IPS DF 6.9 (cell line): ENCODE results near the gene USP12.

ENCODE experiments used
- DNase-seq: peaks from one replicate; pipeline ENCODE4 v3.0.0-alpha.2; 2013; ENCODE audit warnings: low read depth, low spot score
- H3K27ac ChIP-seq: one replicate; pipeline ENCODE4 v1.5.1; 2013; ENCODE audit warnings: low read length, control low read depth
- H3K27me3 ChIP-seq: 2 replicates; pipeline ENCODE4 v1.6.1; 2013; ENCODE audit warnings: mild to moderate bottlenecking, low read length; ENCODE audit not compliant: control insufficient read depth, insufficient read depth
- H3K36me3 ChIP-seq: 2 replicates; pipeline ENCODE4 v1.6.1; 2013; ENCODE audit warnings: low read length; ENCODE audit not compliant: control insufficient read depth, insufficient read depth
- H3K4me1 ChIP-seq: 2 replicates; pipeline ENCODE4 v1.6.1; 2013; ENCODE audit warnings: low read length; ENCODE audit not compliant: control insufficient read depth, insufficient read depth
- H3K4me3 ChIP-seq: 2 replicates; pipeline ENCODE4 v1.5.1; 2013; ENCODE audit warnings: mild to moderate bottlenecking, low read length
- H3K9me3 ChIP-seq: 2 replicates; pipeline ENCODE4 v1.6.1; 2013; ENCODE audit warnings: low read length, inconsistent platforms; ENCODE audit not compliant: control insufficient read depth, insufficient read depth
- WGBS: extraction: QIAGEN DNeasy Blood & Tissue Kit; methylation state at CpG from one replicate; pipeline ENCODE4 v1.1.7; 2013; ENCODE audit warnings: mixed read lengths, missing lambda C conversion rate; ENCODE audit not compliant: insufficient read length, insufficient coverage; 5-methylcytosine and 5-hydroxymethylcytosine counted together

The USP12 gene

DNA sequence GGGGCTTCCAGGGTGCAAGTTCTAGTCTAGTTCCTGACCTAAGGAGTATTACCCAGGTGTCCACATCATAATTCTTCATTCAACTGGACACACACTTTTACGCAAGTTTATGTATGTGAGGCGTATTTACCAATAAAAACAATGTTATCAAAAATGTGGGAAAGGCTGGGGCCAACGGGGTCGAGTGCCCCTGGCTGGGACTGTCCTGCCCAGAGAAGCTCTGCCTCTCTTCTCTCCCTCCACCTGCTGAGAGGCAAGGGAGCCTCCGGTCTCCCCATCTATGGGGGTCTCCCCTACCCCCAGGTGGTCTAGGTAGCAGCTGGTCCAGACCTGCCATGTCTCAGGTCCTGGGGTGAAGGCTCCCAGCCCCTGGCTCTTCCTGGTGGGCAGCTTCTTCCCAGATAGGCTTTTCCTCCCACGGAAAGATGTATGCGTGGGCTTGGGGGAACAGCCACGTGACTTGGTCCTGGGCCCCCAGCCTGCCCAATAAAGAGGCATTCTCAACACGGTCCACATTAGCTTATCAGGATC lies 132.4 kb downstream of the USP12 start:
- H3K9me3 ChIP-seq = no peaks in the 10 kb centered on the region
- H3K4me3 ChIP-seq = no peak overlapping the region
- DNase-seq = no peak
- H3K27me3 ChIP-seq = no peaks in the 10 kb centered on the region
- WGBS = no CpG with 5 or more reads among the region's 9 CpGs
- no peaks in the 10 kb centered on the region for H3K36me3 ChIP-seq
- H3K4me1 ChIP-seq = peaks cover 3% of the 10 kb centered on the region; the same call in 1 of the 2 replicates
- no peak overlapping the region for H3K27ac ChIP-seq

DNA sequence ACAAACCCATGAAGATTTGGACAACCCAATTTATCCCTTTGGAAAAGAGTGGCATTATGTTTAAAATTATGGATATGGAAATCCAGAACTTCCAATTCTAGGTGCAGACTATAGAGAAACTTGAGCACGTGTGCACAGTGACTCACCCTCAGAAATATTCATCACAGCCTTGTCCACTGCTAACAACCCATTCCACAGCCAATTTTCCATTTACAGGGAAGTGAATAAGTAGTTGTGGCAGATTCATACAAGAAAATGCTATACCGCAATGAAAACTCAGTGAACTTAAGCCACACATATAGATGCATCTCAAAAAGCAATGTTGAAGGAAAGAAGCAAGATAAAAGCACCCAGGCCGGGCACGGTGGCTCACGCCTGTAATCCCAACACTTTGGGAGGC lies 133.3 kb downstream of the USP12 start:
- DNase-seq = no peak
- Histone ChIP-seq H3K9me3 (no peaks in the 10 kb centered on the region), H3K27ac (no peak overlapping the region), H3K27me3 (no peaks in the 10 kb centered on the region), H3K4me3 (no peak overlapping the region), H3K4me1 (peaks cover 3% of the 10 kb centered on the region; the same call in 1 of the 2 replicates), H3K36me3 (no peaks in the 10 kb centered on the region)
- no CpG with 5 or more reads among the region's 5 CpGs for WGBS

DNA sequence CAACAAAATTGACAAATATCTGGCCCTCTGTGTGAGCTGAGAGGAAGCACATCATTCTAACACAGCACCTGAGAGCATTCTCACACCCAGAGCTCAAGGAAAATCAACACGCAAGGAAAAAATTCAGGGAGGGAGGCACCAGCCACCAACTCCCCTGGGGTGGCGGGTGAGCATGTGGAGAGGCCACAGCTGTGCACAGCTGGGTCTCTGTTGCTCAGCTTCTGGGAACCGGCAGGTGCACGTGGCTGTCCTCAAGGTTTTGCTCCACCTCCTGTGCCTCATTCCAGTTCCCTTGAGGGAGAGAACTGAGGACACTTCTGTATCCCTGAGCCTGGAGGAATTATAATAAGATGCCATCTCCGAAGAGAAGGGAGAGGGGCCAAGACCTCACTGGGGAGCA lies 134.0 kb downstream of the USP12 start:
- H3K9me3 ChIP-seq = no peaks in the 10 kb centered on the region
- no peak overlapping the region for H3K27ac ChIP-seq
- no peak for DNase-seq
- H3K4me3 ChIP-seq = no peak overlapping the region
- H3K36me3 ChIP-seq = no peaks in the 10 kb centered on the region
- no peaks in the 10 kb centered on the region for H3K27me3 ChIP-seq
- WGBS = no CpG with 5 or more reads among the region's 5 CpGs
- H3K4me1 ChIP-seq = 0 out of 2 replicates have a peak, but pooled peaks cover 2% of the 10 kb centered on the region

DNA sequence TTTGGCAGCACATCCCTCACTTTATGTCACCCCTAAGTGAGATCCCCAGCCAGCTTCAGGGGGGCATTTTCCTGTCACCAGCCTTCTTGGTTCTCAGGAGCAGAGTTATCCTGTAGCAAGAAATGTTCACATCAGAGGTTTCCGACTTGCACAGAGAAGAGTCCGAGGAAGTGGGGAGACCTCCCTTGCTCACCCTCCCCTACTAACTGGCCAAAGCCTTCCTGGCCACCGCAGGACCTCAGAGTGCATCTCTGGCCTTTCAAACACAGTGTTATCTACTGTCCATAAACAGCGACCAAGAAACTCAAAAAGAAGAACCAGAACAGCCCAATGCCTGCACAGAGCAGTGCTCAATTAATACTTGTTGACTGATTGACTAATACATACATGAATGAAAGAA lies 134.4 kb downstream of the USP12 start:
- Histone ChIP-seq H3K36me3 (no peaks in the 10 kb centered on the region), H3K27me3 (no peaks in the 10 kb centered on the region), H3K9me3 (no peaks in the 10 kb centered on the region), H3K27ac (no peak overlapping the region), H3K4me3 (no peak overlapping the region), H3K4me1 (0 out of 2 replicates have a peak, but pooled peaks cover 2% of the 10 kb centered on the region)
- DNase-seq = no peak
- WGBS = no CpG with 5 or more reads among the region's 4 CpGs

DNA sequence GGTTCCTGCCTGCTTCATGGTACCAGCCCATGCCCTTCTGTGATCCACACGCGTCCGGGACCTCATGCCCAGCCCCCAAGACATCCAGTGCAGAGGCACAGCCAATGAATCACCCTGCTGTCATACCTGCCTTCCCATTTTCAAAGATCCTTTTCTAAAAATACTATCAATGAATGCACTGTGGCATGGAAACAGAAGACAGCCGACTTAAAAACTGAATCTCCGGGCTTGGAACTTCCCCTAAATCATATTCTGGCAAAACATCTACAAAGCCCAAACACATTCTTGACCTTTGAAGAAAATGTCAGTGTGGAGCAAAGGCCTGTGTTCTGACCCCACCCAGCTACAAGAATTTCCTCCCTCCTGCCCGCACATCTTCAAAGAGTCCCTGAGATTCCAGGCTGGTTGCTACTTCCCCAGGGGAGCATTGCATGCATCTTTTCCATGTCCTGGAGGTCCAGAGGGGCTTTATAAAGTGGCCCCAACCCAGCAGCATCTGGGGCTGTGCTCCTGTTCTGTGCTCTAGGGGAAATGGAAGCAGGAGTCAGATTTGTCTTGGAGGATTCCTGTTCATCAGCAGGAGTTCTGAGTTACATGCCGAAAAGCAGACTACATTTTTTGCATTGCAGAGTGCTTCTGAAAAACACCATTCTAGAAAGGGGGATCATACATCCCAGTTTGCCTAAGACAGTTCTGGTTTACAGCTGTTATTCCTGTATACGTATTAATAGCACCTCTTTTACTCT lies 135.2 kb downstream of the USP12 start:
- H3K9me3 ChIP-seq = no peaks in the 10 kb centered on the region
- no peaks in the 10 kb centered on the region for H3K27me3 ChIP-seq
- H3K27ac ChIP-seq = no peak overlapping the region
- no peaks in the 10 kb centered on the region for H3K36me3 ChIP-seq
- 0 out of 2 replicates have a peak, but pooled peaks cover 2% of the 10 kb centered on the region for H3K4me1 ChIP-seq
- H3K4me3 ChIP-seq = no peak overlapping the region
- WGBS = no CpG with 5 or more reads among the region's 8 CpGs
- no peak for DNase-seq

DNA sequence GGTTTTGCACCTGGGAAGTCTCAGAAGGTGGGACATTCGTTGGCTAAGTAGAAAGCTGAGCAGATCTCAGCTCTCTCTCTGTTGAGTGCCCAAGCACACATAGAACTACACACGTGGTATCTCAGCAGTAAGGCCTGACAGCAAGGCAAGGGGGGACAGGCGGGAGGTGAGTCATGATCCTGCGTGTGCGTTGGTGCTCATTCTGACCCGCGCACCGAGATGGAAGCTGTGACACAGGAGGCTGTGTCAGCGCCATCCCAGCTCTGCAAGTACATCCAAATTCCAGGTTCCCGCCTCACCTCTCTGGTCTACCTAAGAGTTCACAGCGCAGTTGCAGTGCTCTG lies 135.7 kb downstream of the USP12 start:
- Histone ChIP-seq H3K9me3 (no peaks in the 10 kb centered on the region), H3K27me3 (no peaks in the 10 kb centered on the region), H3K4me1 (0 out of 2 replicates have a peak, but pooled peaks cover 2% of the 10 kb centered on the region), H3K4me3 (no peak overlapping the region), H3K36me3 (no peaks in the 10 kb centered on the region), H3K27ac (no peak overlapping the region)
- no CpG with 5 or more reads among the region's 11 CpGs for WGBS
- DNase-seq = no peak

DNA sequence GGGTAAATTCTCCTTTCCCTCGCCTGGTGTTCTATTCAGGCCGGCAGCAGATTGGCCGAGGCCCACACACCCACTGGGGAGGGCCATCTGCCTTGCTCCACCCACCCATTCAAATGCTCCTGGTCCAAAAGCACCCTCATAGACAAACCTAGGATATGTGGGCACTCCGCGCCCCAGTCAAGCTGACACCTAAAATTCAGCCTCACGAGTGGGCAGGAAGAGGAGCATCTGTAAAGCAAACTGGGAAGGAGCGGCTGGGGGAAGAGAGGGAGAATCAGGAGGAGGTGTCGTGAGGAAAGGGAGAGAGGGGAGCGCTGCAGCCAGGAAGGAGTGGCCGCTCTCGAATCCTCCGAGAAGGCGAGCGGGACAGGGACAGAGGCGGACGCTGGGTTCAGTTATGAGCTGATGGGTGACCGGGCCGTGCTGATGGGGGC lies 136.9 kb downstream of the USP12 start:
- H3K9me3 ChIP-seq = no peaks in the 10 kb centered on the region
- DNase-seq = no peak
- H3K27ac ChIP-seq = no peak overlapping the region
- H3K36me3 ChIP-seq = no peaks in the 10 kb centered on the region
- WGBS = no CpG with 5 or more reads among the region's 18 CpGs
- H3K4me3 ChIP-seq = peak overlapping the region; percentile 34; the same call in 1 of the 2 replicates
- 0 out of 2 replicates have a peak, but pooled peaks cover 2% of the 10 kb centered on the region for H3K4me1 ChIP-seq
- no peaks in the 10 kb centered on the region for H3K27me3 ChIP-seq

DNA sequence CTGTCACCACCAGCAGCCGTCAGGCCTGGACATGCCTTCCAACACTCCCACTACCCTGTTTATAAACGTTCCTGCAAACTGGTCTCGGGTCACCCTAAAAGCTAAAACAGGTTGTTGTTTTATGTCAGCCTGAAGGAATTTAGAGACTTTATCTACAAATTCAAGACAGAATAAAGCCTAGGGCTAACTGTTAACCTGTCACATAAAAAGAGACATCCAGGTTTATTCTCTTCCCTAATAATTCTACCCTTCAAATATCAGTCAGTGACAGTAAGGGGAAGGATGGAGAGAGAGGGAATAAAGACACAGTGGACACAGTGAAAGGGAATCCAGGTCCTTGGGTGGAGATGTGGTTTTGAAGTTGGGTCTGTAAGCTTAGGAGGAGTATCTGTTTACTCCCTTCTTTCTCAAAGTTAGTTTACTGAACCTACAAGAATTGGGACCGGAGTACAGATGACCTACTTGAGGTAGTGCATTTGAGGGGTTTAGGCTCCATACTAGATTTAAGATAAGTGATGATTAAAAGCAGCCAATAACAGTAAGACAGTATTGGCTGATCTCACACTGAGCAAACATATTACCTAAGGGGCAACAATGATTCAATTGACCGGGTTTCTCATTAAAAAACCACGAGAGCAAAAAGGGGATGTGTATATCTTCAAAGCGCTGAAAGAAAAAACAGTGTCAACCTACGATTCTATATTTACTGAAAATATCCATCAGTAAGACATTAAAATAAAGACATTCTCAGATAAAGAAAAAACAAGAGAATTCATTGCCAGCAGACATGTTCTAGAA lies 142.7 kb downstream of the USP12 start:
- no peaks in the 10 kb centered on the region for H3K27me3 ChIP-seq
- DNase-seq = no peak
- WGBS = no CpG with 5 or more reads among the region's 8 CpGs
- H3K36me3 ChIP-seq = no peaks in the 10 kb centered on the region
- no peaks in the 10 kb centered on the region for H3K9me3 ChIP-seq
- no peak overlapping the region for H3K4me3 ChIP-seq
- H3K27ac ChIP-seq = no peak overlapping the region
- no peaks in the 10 kb centered on the region for H3K4me1 ChIP-seq

DNA sequence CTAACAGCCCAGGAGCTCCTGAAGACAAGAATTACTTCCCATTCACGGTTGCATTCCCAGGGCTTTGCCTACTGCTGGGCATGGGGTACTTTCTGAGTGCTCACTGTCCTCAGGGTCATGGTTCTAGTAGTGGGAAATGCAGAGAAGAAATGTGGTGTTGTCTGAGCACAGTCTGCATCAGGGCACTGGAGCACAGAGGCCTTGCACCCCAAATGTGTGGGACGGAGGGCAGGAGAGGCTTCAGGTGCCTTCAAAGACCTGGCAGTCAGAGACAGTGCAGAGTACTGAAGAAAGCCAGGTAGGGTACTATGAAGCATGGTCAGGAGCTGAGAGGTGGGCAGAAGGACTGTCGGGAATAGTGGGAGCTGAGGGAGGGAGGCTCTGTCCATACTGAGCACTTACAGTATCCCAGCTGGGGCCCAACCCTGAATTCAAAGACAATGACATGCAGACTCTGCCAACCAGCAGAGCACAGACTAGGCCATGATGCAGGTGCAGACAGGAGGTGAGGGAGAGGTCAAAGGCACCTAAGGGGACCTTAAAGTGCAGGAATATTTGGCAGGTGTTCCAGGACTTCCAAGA lies 144.4 kb downstream of the USP12 start:
- Histone ChIP-seq H3K4me3 (no peak overlapping the region), H3K27me3 (no peaks in the 10 kb centered on the region), H3K27ac (no peak overlapping the region), H3K9me3 (no peaks in the 10 kb centered on the region), H3K36me3 (no peaks in the 10 kb centered on the region), H3K4me1 (no peaks in the 10 kb centered on the region; the same call in 1 of the 2 replicates)
- WGBS = no CpG with 5 or more reads among the region's 3 CpGs
- no peak for DNase-seq

DNA sequence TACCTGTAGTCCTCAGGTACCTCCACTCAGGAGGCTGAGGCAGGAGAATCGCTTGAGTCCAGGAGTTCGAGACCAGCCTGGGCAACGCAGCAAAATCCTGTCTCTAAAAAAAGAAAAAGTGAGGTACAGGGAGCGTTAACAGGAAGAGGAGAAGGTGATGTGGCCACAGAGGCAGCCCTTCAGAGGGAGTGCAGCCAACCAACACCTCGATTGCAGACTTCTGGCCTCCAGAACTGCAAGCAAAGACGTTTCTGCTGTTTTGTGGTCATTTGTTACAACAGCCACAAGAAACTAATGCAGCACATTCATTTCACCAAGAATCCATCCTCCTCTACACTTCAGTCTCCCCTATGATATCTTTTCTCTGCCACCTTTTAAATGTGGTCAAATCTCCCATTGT lies 145.2 kb downstream of the USP12 start:
- Histone ChIP-seq H3K27ac (no peak overlapping the region), H3K4me3 (no peak overlapping the region), H3K9me3 (no peaks in the 10 kb centered on the region), H3K27me3 (no peaks in the 10 kb centered on the region), H3K36me3 (no peaks in the 10 kb centered on the region), H3K4me1 (no peaks in the 10 kb centered on the region; the same call in 1 of the 2 replicates)
- WGBS = no CpG with 5 or more reads among the region's 6 CpGs
- no peak for DNase-seq
